SW480 (cell line): ENCODE results near the gene APOOL.
"Not testable (repeated sequence)": the region's sequence is repeated elsewhere in the genome, so short reads cannot be mapped to it uniquely, and the experiment has no call there.

Experiments
- DNase-seq: peaks from one replicate; pipeline ENCODE4 v3.0.0-alpha.2; 2016; ENCODE audit warnings: low spot score

Gene APOOL

GRCh38 chrX:85003655-85004244, at the start of gene APOOL:
APOOL (plus strand) TSS chrX:85003877; CDS start chrX:85003913, 36 bp downstream.
- DNase-seq: peak; percentile 92

- DNase-seq: no peak
These were observed 47.4 kb upstream of the APOOL start for GRCh38 chrX:84956304-84956703.

- no peak for DNase-seq
These were observed 28.9 kb upstream of the APOOL start for GRCh38 chrX:84974803-84975202.

GRCh38 chrX:84991739-84992138, 11.9 kb upstream of the APOOL start:
- not testable (repeated sequence) for DNase-seq

- no peak for DNase-seq
These were observed 10.5 kb upstream of the APOOL start for GRCh38 chrX:84993150-84993549.

- DNase-seq: no peak
These were observed 2.3 kb upstream of the APOOL start for GRCh38 chrX:85001344-85001743.

- peak; percentile 1 for DNase-seq
These were observed 578 bp downstream of the APOOL start for GRCh38 chrX:85004255-85004654.

GRCh38 chrX:85012098-85012497, 8.4 kb downstream of the APOOL start:
- DNase-seq: no peak

- not testable (repeated sequence) for DNase-seq
These were observed 11.7 kb downstream of the APOOL start for GRCh38 chrX:85015351-85015750.

GRCh38 chrX:85017721-85018120, 14.0 kb downstream of the APOOL start:
- no peak for DNase-seq

GRCh38 chrX:85018471-85018870, 14.8 kb downstream of the APOOL start:
- DNase-seq: no peak

- DNase-seq: no peak
These were observed 16.5 kb downstream of the APOOL start for GRCh38 chrX:85020216-85020615.

- no peak for DNase-seq
These were observed 20.4 kb downstream of the APOOL start for GRCh38 chrX:85024044-85024443.

- DNase-seq: no peak
These were observed 20.9 kb downstream of the APOOL start for GRCh38 chrX:85024562-85024961.

GRCh38 chrX:85026170-85026569, 22.5 kb downstream of the APOOL start:
- no peak for DNase-seq

- DNase-seq: no peak
These were observed 25.4 kb downstream of the APOOL start for GRCh38 chrX:85029043-85029442.

GRCh38 chrX:85031505-85031904, 27.8 kb downstream of the APOOL start:
- DNase-seq: no peak

GRCh38 chrX:85037114-85037513, 33.4 kb downstream of the APOOL start:
- DNase-seq: no peak

- DNase-seq: no peak
These were observed 48.0 kb downstream of the APOOL start for GRCh38 chrX:85051627-85052026.

GRCh38 chrX:85052205-85052604, 48.5 kb downstream of the APOOL start:
- no peak for DNase-seq

GRCh38 chrX:85052636-85053343, 49.1 kb downstream of the APOOL start:
- peak; percentile 0 for DNase-seq

GRCh38 chrX:85065512-85066198, 62.0 kb downstream of the APOOL start:
- DNase-seq: no peak

GRCh38 chrX:85077247-85077646, 73.6 kb downstream of the APOOL start:
- DNase-seq: not testable (repeated sequence)
